ENCODE measurements around the gene SPIRE1.
"Not testable (repeated sequence)": the region's sequence is repeated elsewhere in the genome, so short reads cannot be mapped to it uniquely, and the experiment has no call there.

Gene SPIRE1

GRCh38 chr18:12645751-12646203 lies 12.1 kb downstream of the SPIRE1 start:
- DNase-seq = no peak

GRCh38 chr18:12645254-12645653 lies 12.7 kb downstream of the SPIRE1 start:
- DNase-seq = no peak

GRCh38 chr18:12643756-12644155 lies 14.2 kb downstream of the SPIRE1 start:
- DNase-seq = not testable (repeated sequence)

GRCh38 chr18:12640881-12641200 lies 17.1 kb downstream of the SPIRE1 start:
- DNase-seq = no peak

- DNase-seq = no peak
Observed at GRCh38 chr18:12639990-12640880, 17.7 kb downstream of the SPIRE1 start.

- no peak for DNase-seq
Observed at GRCh38 chr18:12638644-12639124, 19.2 kb downstream of the SPIRE1 start.

- no peak for DNase-seq
Observed at GRCh38 chr18:12637901-12638643, 19.8 kb downstream of the SPIRE1 start.

GRCh38 chr18:12637393-12637792 lies 20.5 kb downstream of the SPIRE1 start:
- DNase-seq = no peak

- no peak for DNase-seq
Observed at GRCh38 chr18:12631831-12632477, 26.0 kb downstream of the SPIRE1 start.

GRCh38 chr18:12630136-12630535 lies 27.8 kb downstream of the SPIRE1 start:
- DNase-seq = no peak

- no peak for DNase-seq
Observed at GRCh38 chr18:12628706-12629702, 28.9 kb downstream of the SPIRE1 start.

- not testable (repeated sequence) for DNase-seq
Observed at GRCh38 chr18:12627199-12627598, 30.7 kb downstream of the SPIRE1 start.

GRCh38 chr18:12625241-12625640 lies 32.7 kb downstream of the SPIRE1 start:
- no peak for DNase-seq

GRCh38 chr18:12621742-12622306 lies 36.1 kb downstream of the SPIRE1 start:
- DNase-seq = no peak

GRCh38 chr18:12615748-12616147 lies 42.2 kb downstream of the SPIRE1 start:
- DNase-seq = no peak

- no peak for DNase-seq
Observed at GRCh38 chr18:12608301-12608700, 49.6 kb downstream of the SPIRE1 start.

GRCh38 chr18:12606592-12607315 lies 51.2 kb downstream of the SPIRE1 start:
- no peak for DNase-seq

- no peak for DNase-seq
Observed at GRCh38 chr18:12604445-12605007, 53.4 kb downstream of the SPIRE1 start.

- DNase-seq = no peak
Observed at GRCh38 chr18:12599966-12600365, 57.9 kb downstream of the SPIRE1 start.

- no peak for DNase-seq
Observed at GRCh38 chr18:12599543-12599942, 58.4 kb downstream of the SPIRE1 start.
